Heart right ventricle (tissue), 16 donors: ENCODE data around the gene DCLK1. TPM values are rescaled to one million over a fixed set of nuclear protein-coding genes. Genes with fewer than 3 reads are reported as not detected.

Experiments used
- ATAC-seq, 8 donors: fragments of 200-7000 bp; cut with Tn5 transposase; one replicate each; pipeline ENCODE4 v1.9.1; 2020; ENCODE audit warnings: mild to moderate bottlenecking in 8 of 8, moderate library complexity in 8 of 8, moderate number of reproducible peaks in 1 of 8
- DNase-seq, 2 donors: peaks; one replicate each; pipeline ENCODE4 v3.0.0-alpha.2; 2020
- H3K27ac ChIP-seq, 10 donors: fragments of 200-600 bp; sonication (generic) in 2 of 10; one replicate each; pipeline versions ENCODE4 v1.5.0 to v1.8.0; 2020 to 2022; ENCODE audit warnings: mild to moderate bottlenecking in 3 of 10
- H3K27me3 ChIP-seq, 7 donors: fragments of 200-600 bp; one replicate each; pipeline ENCODE4 v1.8.0; 2021 to 2022; ENCODE audit warnings: mild to moderate bottlenecking in 2 of 7
- H3K36me3 ChIP-seq, 9 donors: fragments of 200-600 bp; sonication (generic) in 1 of 9; one replicate each; pipeline versions ENCODE4 v1.5.0 to v1.8.0; 2020 to 2022; ENCODE audit warnings: mild to moderate bottlenecking in 2 of 9
- H3K4me1 ChIP-seq, 9 donors: fragments of 200-600 bp; sonication (generic) in 1 of 9; one replicate each; pipeline versions ENCODE4 v1.5.0 to v1.8.0; 2020 to 2022; ENCODE audit warnings: mild to moderate bottlenecking in 4 of 9
- H3K4me3 ChIP-seq, 10 donors: fragments of 200-600 bp; sonication (generic) in 2 of 10; one replicate each; pipeline versions ENCODE4 v1.5.0 to v1.8.0; 2020 to 2022; ENCODE audit warnings: mild to moderate bottlenecking in 7 of 10, moderate library complexity in 2 of 10
- H3K9me3 ChIP-seq, 11 donors: fragments of 200-600 bp in 10 of 11; sonication (generic) in 2 of 11; one replicate each; pipeline versions ENCODE4 v1.5.0 to v1.8.0; 2013 to 2022; ENCODE audit warnings: mild to moderate bottlenecking in 2 of 11, control low read depth in 1 of 11, moderate library complexity in 1 of 11
- CTCF ChIP-seq, 9 donors: fragments of 200-600 bp; sonication (generic) in 2 of 9; IDR thresholded peaks; one replicate each; pipeline versions ENCODE4 v1.5.0 to v1.8.0; 2021 to 2022; ENCODE audit warnings: antibody characterized with exemption in 9 of 9, mild to moderate bottlenecking in 5 of 9, moderate library complexity in 1 of 9
- WGBS, 2 donors: extraction: QIAGEN DNeasy Blood & Tissue Kit; methylation state at CpG; one replicate each; pipeline ENCODE4 v1.1.7; 2013; ENCODE audit warnings: inconsistent platforms in 1 of 2; 5-methylcytosine and 5-hydroxymethylcytosine counted together
- intact Hi-C, 10 donors: fragments of 100-400 bp; cut with DNase I; formaldehyde crosslinking; loops; one replicate each; pipeline versions ENCODE4 v1.11.1 to v1.14.2; 2022
- polyA plus RNA-seq, 2 donors: library from polyadenylated mRNA; stranded (reverse); fragments of 200-250 nt; gene quantifications; one replicate each; pipeline ENCODE4 v1.2.3, GENCODE V29; 2013
- total RNA-seq, 10 donors: library from RNA; stranded (reverse); fragmentation: NEBNext Ultra II Directional in 3 of 10; extraction: Animal tissue kit (Norgen Biotek cat#: 25700) in 3 of 10; gene quantifications; one replicate each; pipeline versions ENCODE4 v1.2.1 to v1.2.4, GENCODE V29; 2021 to 2023
- donor health status: Arrhythmogenic right ventricular cardiomyopathy.
- donor health status: ischemic (EF 13 %, LVEDD 7.1; RV severe dilation, severe dysfunction).
- donor health status: healthy with polysubstance abuse.
- donor health status: DM: no; HTN: yes; CAD: no.
- donor health status: DM: no; HTN: no; CAD: no.
- donor health status: ischemic (EF 25% LVEDD 6.9; RV normal size, moderate dysfunction).
- donor health status: ischemic (EF 25% LVEDD 5.7; RV mildly dilated, moderate dysfunction).
- donor health status: healthy.
- donor health status: DM: yes; HTN: yes; CAD: no.
- donor health status: Ischemic cardiomyopathy.
- donor health status: ischemic (EF 35%, LVEDD 5.7; RV mildly dilated, moderate dysfunction).
- donor health status: nonischemic (EF 11% LVEDD 7.7; RV severe dilation, severe dysfunction).
- donor health status: DM: yes; HTN: yes; CAD: no.
- donor health status: PGD.
- donor health status: ischemic (EF 29% LVEDD 5.4; RV normal size, mild dysfunction).
- donor health status: nonischemic (EF 23%, LVEDD 6.1; RV moderate dilation, normal function).

DCLK1 gene
- total and polyA plus RNA-seq, 12 donors: 3.4 to 16.9 (median 9.1) TPM

- no peak overlapping the region for H3K4me3 ChIP-seq
- H3K4me1 ChIP-seq: no peaks in the 10 kb centered on the region
- TF ChIP-seq CTCF (IDR thresholded peaks at IDR 0.05): no peak
- no peak overlapping the region for H3K27ac ChIP-seq
- H3K9me3 ChIP-seq: no peaks in the 10 kb centered on the region
- no peaks in the 10 kb centered on the region for H3K27me3 ChIP-seq
- WGBS, 2 donors: 88% methylated on average over 10 of the region's 10 CpGs
- DNase-seq (no peak), ATAC-seq (no peak)
- no peaks in the 10 kb centered on the region for H3K36me3 ChIP-seq
- intact Hi-C loops: loop anchor here in 1 of 10 donors (10.0 kb wide), 1 partner anchor 140 kb away; no protein-coding TSS in a partner anchor
Measured at GRCh38 chr13:35784286-35784951, 346.8 kb downstream of the DCLK1 start.

- no peak overlapping the region for H3K4me3 ChIP-seq
- H3K27ac ChIP-seq: no peak overlapping the region
- no peaks in the 10 kb centered on the region for H3K27me3 ChIP-seq
- peaks cover 0 to 4% (median 0%) of the 10 kb centered on the region in 9 donors for H3K36me3 ChIP-seq
- no peak for ATAC-seq
- no peaks in the 10 kb centered on the region for H3K9me3 ChIP-seq
- intact Hi-C loops: loop anchor here in 1 of 10 donors (10.0 kb wide), 1 partner anchor 138 kb away; no protein-coding TSS in a partner anchor
- DNase-seq: no peak
- TF ChIP-seq CTCF (IDR thresholded peaks at IDR 0.05): no peak
- WGBS, 2 donors: 92 to 95% methylated on average over 2 of the region's 2 CpGs
- H3K4me1 ChIP-seq: no peaks in the 10 kb centered on the region
Measured at GRCh38 chr13:35782793-35783192, 348.4 kb downstream of the DCLK1 start.

- TF ChIP-seq CTCF (IDR thresholded peaks at IDR 0.05): no peak
- Histone ChIP-seq H3K4me1 (no peaks in the 10 kb centered on the region), H3K27ac (no peak overlapping the region), H3K4me3 (no peak overlapping the region), H3K9me3 (no peaks in the 10 kb centered on the region), H3K36me3 (peaks cover 0 to 4% (median 0%) of the 10 kb centered on the region in 9 donors), H3K27me3 (no peaks in the 10 kb centered on the region)
- no peak for ATAC-seq
- intact Hi-C loops: loop anchor here in 1 of 10 donors (10.0 kb wide), 1 partner anchor 137 kb away; no protein-coding TSS in a partner anchor
- no peak for DNase-seq
- 87% methylated on average over 7 of the region's 7 CpGs for WGBS, 2 donors
Measured at GRCh38 chr13:35781036-35782000, 349.9 kb downstream of the DCLK1 start.

- TF ChIP-seq CTCF (IDR thresholded peaks at IDR 0.05): no peak
- H3K4me1 ChIP-seq: no peaks in the 10 kb centered on the region
- H3K4me3 ChIP-seq: no peak overlapping the region
- no peak for ATAC-seq
- WGBS, 2 donors: 82 to 83% methylated on average over 4 of the region's 4 CpGs
- H3K27me3 ChIP-seq: no peaks in the 10 kb centered on the region
- no peaks in the 10 kb centered on the region for H3K9me3 ChIP-seq
- intact Hi-C loops: loop anchor here in 1 of 10 donors (10.0 kb wide), 1 partner anchor 136 kb away; no protein-coding TSS in a partner anchor
- DNase-seq: no peak
- H3K27ac ChIP-seq: no peak overlapping the region
- H3K36me3 ChIP-seq: peaks cover 0 to 4% (median 0%) of the 10 kb centered on the region in 9 donors
Measured at GRCh38 chr13:35780613-35781012, 350.6 kb downstream of the DCLK1 start.
